Measurements from ENCODE around the gene OTOP2.

DNA sequence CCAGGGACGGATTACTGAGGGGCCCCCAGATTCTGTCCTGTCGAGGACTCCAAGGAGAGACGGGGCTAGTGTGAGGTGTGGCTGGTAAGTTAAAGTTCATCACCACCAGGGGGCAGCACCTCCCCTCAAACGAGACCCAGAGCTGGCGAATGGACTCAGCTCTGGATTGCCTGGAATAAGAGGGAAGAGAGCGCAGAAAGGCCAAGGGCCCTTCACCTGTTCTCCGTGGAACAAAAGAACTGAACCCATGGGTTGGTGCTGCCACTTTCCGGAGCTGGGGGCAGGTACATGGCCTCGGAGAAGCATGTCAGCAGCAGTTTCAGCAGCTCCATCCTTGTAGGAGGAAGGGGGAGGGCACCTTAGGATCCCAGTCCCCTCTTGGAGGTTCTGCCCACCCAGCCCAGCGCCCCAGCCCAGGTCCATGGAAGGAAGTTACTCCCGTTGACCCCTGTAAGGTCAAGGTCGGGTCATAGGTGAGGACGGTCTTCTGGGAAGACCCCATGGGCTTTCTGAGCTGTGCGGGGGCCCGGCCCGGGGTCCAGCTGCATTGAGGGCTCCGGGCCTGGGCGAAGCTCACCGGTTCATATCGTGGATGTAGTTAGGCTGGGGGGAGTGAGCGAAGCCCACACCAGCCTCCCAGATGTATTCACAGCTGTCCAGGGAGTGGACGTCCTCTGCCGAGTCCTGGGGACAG is 37.7 kb downstream of the OTOP2 start:
- TF ChIP-seq, protein P1, sequence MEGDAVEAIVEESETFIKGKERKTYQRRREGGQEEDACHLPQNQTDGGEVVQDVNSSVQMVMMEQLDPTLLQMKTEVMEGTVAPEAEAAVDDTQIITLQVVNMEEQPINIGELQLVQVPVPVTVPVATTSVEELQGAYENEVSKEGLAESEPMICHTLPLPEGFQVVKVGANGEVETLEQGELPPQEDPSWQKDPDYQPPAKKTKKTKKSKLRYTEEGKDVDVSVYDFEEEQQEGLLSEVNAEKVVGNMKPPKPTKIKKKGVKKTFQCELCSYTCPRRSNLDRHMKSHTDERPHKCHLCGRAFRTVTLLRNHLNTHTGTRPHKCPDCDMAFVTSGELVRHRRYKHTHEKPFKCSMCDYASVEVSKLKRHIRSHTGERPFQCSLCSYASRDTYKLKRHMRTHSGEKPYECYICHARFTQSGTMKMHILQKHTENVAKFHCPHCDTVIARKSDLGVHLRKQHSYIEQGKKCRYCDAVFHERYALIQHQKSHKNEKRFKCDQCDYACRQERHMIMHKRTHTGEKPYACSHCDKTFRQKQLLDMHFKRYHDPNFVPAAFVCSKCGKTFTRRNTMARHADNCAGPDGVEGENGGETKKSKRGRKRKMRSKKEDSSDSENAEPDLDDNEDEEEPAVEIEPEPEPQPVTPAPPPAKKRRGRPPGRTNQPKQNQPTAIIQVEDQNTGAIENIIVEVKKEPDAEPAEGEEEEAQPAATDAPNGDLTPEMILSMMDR (IDR thresholded peaks at IDR 0.05), result peak in 1 of 3 donors; percentile 79
- TF ChIP-seq POLR2A (IDR thresholded peaks at IDR 0.05), result no peak
